Mucosa of descending colon (tissue), 3 donors: ENCODE data around the gene LRP5. TPM values are rescaled to one million over a fixed set of nuclear protein-coding genes. Genes with fewer than 3 reads are reported as not detected.

Experiments used
- ATAC-seq: fragments of 200-7000 bp; cut with Tn5 transposase; one replicate; pipeline ENCODE4 v1.9.1; 2020; ENCODE audit warnings: mild to moderate bottlenecking, moderate library complexity
- DNase-seq, 3 donors: peaks; one replicate each; pipeline ENCODE4 v3.0.0-alpha.2; 2020
- H3K36me3 ChIP-seq: fragments of 200-600 bp; one replicate; pipeline ENCODE4 v1.8.0; 2021; ENCODE audit warnings: low read depth, mild to moderate bottlenecking
- H3K4me1 ChIP-seq: fragments of 200-600 bp; one replicate; pipeline ENCODE4 v1.8.0; 2021; ENCODE audit warnings: low read depth, mild to moderate bottlenecking
- H3K4me3 ChIP-seq: fragments of 200-600 bp; one replicate; pipeline ENCODE4 v1.8.0; 2021; ENCODE audit warnings: mild to moderate bottlenecking
- H3K9me3 ChIP-seq: fragments of 200-600 bp; one replicate; pipeline ENCODE4 v1.8.0; 2021; ENCODE audit warnings: mild to moderate bottlenecking
- intact Hi-C, 2 donors: fragments of 100-400 bp; cut with DNase I in 1 of 2; cut with micrococcal nuclease in 1 of 2; formaldehyde crosslinking; loops; one replicate each; pipeline versions ENCODE4 v1.11.0 to v1.11.1; 2022; cut with DNase I, micrococcal nuclease
- total RNA-seq, 3 donors: library from RNA; stranded (reverse); fragmentation: NEBNext Ultra II Directional in 2 of 3; extraction: Animal tissue kit (Norgen Biotek cat#: 25700) in 2 of 3; gene quantifications; one replicate each; pipeline versions ENCODE4 v1.2.1 to v1.2.4, GENCODE V29; 2021 to 2023
- TF ChIP-seq, protein P1 (sequence below): fragments of 200-600 bp; IDR thresholded peaks from one replicate; pipeline ENCODE4 v1.8.0; 2022; ENCODE audit warnings: antibody characterized with exemption, mild to moderate bottlenecking
- donor health status: DM: no; HTN: no; CAD: no; lungs with moderate emphysema.
- donor health status: DM: no; HTN: no; CAD: no.
- donor health status: DM: no; HTN: yes; CAD: no.

LRP5 gene
- total RNA-seq, 3 donors from 2014 or later, result 83.7 to 113 (median 103) TPM

DNA sequence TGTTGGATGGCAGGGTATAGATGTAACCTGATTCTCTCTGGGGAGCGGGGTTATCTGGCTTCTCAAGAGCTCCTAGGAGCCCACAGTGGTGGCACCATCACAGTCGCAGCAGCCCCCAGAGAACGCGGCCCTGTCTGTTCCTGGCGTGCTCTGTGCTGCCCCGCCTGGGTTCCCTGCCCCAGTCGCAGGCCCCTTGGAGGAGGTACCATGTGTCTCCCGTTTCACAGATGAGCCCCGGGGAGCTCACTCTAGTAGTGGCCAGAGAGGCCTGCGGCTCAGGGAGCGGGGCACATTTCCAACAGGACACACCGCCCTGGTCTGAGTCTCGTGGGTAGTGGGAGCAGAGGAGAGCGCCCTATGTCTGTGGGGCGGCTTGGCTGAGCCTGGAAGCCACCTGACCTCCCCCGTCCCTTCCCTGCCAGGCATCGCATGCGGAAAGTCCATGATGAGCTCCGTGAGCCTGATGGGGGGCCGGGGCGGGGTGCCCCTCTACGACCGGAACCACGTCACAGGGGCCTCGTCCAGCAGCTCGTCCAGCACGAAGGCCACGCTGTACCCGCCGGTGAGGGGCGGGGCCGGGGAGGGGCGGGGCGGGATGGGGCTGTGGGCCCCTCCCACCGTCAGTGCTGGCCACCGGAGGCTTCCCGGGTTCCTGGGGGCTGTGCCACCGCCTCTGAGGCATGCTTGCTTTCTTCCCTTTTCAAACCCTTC is 127.1 kb downstream of the LRP5 start:
- intact Hi-C loops, result no loop called here
- DNase-seq, result peak in 1 of 3 donors; percentile 61
- no peaks in the 10 kb centered on the region for H3K9me3 ChIP-seq

GRCh38 chr11:68440224-68440623 is 127.8 kb downstream of the LRP5 start:
- ATAC-seq (no peak), DNase-seq (no peak)
- Histone ChIP-seq H3K4me1 (no peaks in the 10 kb centered on the region), H3K36me3 (peaks cover 8% of the 10 kb centered on the region), H3K4me3 (no peak overlapping the region), H3K9me3 (no peaks in the 10 kb centered on the region)
- TF ChIP-seq, protein P1, sequence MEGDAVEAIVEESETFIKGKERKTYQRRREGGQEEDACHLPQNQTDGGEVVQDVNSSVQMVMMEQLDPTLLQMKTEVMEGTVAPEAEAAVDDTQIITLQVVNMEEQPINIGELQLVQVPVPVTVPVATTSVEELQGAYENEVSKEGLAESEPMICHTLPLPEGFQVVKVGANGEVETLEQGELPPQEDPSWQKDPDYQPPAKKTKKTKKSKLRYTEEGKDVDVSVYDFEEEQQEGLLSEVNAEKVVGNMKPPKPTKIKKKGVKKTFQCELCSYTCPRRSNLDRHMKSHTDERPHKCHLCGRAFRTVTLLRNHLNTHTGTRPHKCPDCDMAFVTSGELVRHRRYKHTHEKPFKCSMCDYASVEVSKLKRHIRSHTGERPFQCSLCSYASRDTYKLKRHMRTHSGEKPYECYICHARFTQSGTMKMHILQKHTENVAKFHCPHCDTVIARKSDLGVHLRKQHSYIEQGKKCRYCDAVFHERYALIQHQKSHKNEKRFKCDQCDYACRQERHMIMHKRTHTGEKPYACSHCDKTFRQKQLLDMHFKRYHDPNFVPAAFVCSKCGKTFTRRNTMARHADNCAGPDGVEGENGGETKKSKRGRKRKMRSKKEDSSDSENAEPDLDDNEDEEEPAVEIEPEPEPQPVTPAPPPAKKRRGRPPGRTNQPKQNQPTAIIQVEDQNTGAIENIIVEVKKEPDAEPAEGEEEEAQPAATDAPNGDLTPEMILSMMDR, result no peak
- intact Hi-C loops, result no loop called here

More for the DNA sequence above, 127.1 kb downstream of the LRP5 start:
- no peak overlapping the region for H3K4me3 ChIP-seq
- ATAC-seq, result peak; percentile 32
- no peaks in the 10 kb centered on the region for H3K4me1 ChIP-seq
- H3K36me3 ChIP-seq, result peaks cover 8% of the 10 kb centered on the region
- TF ChIP-seq, protein P1, result no peak

- ATAC-seq (no peak), DNase-seq (no peak)
- Histone ChIP-seq H3K4me3 (no peak overlapping the region), H3K4me1 (no peaks in the 10 kb centered on the region), H3K9me3 (no peaks in the 10 kb centered on the region), H3K36me3 (peaks cover 8% of the 10 kb centered on the region)
- TF ChIP-seq, protein P1, result no peak
- intact Hi-C loops, result no loop called here
Observed at GRCh38 chr11:68441466-68442230, 129.3 kb downstream of the LRP5 start.

DNA sequence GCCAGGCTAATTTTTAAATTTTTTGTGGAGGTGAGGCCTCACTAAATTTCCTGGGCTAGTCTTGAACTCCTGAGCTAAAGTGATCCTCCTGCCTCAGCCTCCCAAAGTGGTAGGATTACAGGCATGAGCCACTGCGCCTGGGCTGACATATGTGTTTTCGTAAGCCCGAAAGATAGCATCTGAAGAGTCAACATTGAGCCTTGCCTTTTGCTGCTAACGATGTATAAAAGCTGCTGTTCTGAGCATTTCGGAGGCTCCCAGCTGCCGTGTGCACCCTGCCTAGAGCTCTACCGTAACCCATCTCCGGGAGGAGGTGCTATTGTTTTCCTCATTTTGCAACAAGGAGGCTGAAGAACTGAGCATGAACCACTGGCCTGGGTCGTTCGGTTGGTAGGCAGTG is 130.0 kb downstream of the LRP5 start:
- TF ChIP-seq, protein P1, result no peak
- no peak overlapping the region for H3K4me3 ChIP-seq
- peaks cover 8% of the 10 kb centered on the region for H3K36me3 ChIP-seq
- DNase-seq (no peak), ATAC-seq (no peak)
- H3K4me1 ChIP-seq, result peaks cover 5% of the 10 kb centered on the region
- no peaks in the 10 kb centered on the region for H3K9me3 ChIP-seq
- intact Hi-C loops, result no loop called here

DNA sequence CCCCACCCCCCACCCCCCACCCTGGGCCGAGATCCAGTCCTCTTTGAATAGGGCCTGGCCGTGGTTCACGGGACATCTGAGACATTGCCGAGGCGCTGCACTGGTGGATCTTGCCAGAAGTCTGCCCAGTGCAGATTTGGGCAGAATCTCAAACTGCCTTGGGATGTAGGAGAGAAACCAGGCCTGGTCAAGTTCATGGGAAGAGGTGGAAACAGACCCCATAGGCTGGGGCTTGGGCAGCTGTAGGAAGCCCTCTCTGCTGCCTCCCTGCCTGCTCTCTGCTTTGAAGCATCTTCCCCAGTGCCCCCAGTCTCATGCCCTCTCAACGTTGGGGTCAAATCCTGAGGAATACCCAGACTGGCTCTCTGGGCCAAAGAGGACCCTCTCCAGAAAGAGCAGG is 132.2 kb downstream of the LRP5 start:
- intact Hi-C loops, result no loop called here
- TF ChIP-seq, protein P1, result no peak
- Histone ChIP-seq H3K4me1 (peaks cover 5% of the 10 kb centered on the region), H3K9me3 (no peaks in the 10 kb centered on the region), H3K4me3 (no peak overlapping the region), H3K36me3 (peaks cover 5% of the 10 kb centered on the region)
- ATAC-seq, result no peak
- DNase-seq, result peak in 2 of 3 donors; percentile 16 to 22
